ENCODE measurements around the gene MTIF2. TPM values are rescaled to one million over a fixed set of nuclear protein-coding genes. Genes with fewer than 3 reads are reported as not detected.
"Not testable (repeated sequence)": the region's sequence is repeated elsewhere in the genome, so short reads cannot be mapped to it uniquely, and the experiment has no call there.

Gene MTIF2
- total RNA-seq, 1 experiment from 2014 or later = 49.6 TPM

- Histone ChIP-seq H2AFZ (ENCODE audit: low read length) (no peak overlapping the region), H3K4me3 (ENCODE audit: low read length) (no peak overlapping the region), H3K27me3 (ENCODE audit: low read length) (no peaks in the 10 kb centered on the region), H3K9me3 (ENCODE audit: low read length) (no peaks in the 10 kb centered on the region), H3F3A (ENCODE audit: low read length, unreplicated experiment) (no peaks in the 10 kb centered on the region), H3K79me2 (ENCODE audit: low read length) (no peaks in the 10 kb centered on the region), H3K9ac (ENCODE audit: low read length) (no peak overlapping the region), H3K9me2 (replicated peaks; ENCODE audit: low read length) (no peaks in the 10 kb centered on the region), H3K4me2 (ENCODE audit: low read length) (no peak overlapping the region), H3K36me3 (ENCODE audit: low read depth, low read length) (no peaks in the 10 kb centered on the region; the same call in 1 of the 2 replicates), H3K4me1 (ENCODE audit: insufficient read depth, low read length) (no peaks in the 10 kb centered on the region), H3K27ac (ENCODE audit: low read length) (no peak overlapping the region), H4K20me1 (ENCODE audit: low read length) (no peaks in the 10 kb centered on the region)
- TF ChIP-seq EZH2 (IDR thresholded peaks at IDR 0.05; ENCODE audit: low read length, unreplicated experiment) (no peak), EZH2phosphoT487 (IDR thresholded peaks at IDR 0.05; ENCODE audit: borderline replicate concordance, low read length) (no peak), CTCF (conservative IDR thresholded peaks at IDR 0.05; ENCODE audit: low read depth, low read length) (no peak)
- ChIA-PET CTCF (no interaction called here), POLR2A (ENCODE audit: unreplicated experiment) (no interaction called here)
- no TSS peak for BruUV-seq (replicated peaks)
- DNase-seq (no peak), ATAC-seq (no peak)
- intact Hi-C loops (cut with micrococcal nuclease) = no loop called here
Observed at GRCh38 chr2:55200416-55200815, 68.6 kb downstream of the MTIF2 start.

GRCh38 chr2:55196526-55196925 is 72.5 kb downstream of the MTIF2 start:
- no peak for TF ChIP-seq EZH2 (IDR thresholded peaks at IDR 0.05; ENCODE audit: low read length, unreplicated experiment)
- no peak for TF ChIP-seq EZH2phosphoT487 (IDR thresholded peaks at IDR 0.05; ENCODE audit: borderline replicate concordance, low read length)
- TF ChIP-seq CTCF (conservative IDR thresholded peaks at IDR 0.05; ENCODE audit: low read depth, low read length) = no peak
- H3K79me2 ChIP-seq (ENCODE audit: low read length) = no peaks in the 10 kb centered on the region
- DNase-seq = no peak
- ChIA-PET POLR2A (ENCODE audit: unreplicated experiment) (interaction anchor here (0.6 kb wide), 1 partner anchor 323 kb away, joined by 3 read pairs; no protein-coding TSS in a partner anchor), CTCF (no interaction called here)
- H3K9me3 ChIP-seq (ENCODE audit: low read length) = no peaks in the 10 kb centered on the region
- no peaks in the 10 kb centered on the region; the same call in 1 of the 2 replicates for H3K36me3 ChIP-seq (ENCODE audit: low read depth, low read length)
- H3K9me2 ChIP-seq (replicated peaks; ENCODE audit: low read length) = no peaks in the 10 kb centered on the region
- H3K9ac ChIP-seq (ENCODE audit: low read length) = no peak overlapping the region
- H3K4me3 ChIP-seq (ENCODE audit: low read length) = no peak overlapping the region
- no peak overlapping the region for H3K27ac ChIP-seq (ENCODE audit: low read length)
- no peak overlapping the region for H2AFZ ChIP-seq (ENCODE audit: low read length)
- intact Hi-C loops (cut with micrococcal nuclease) = no loop called here
- H3K27me3 ChIP-seq (ENCODE audit: low read length) = no peaks in the 10 kb centered on the region
- no peak overlapping the region for H3K4me2 ChIP-seq (ENCODE audit: low read length)
- no peaks in the 10 kb centered on the region for H4K20me1 ChIP-seq (ENCODE audit: low read length)
- H3F3A ChIP-seq (ENCODE audit: low read length, unreplicated experiment) = no peaks in the 10 kb centered on the region
- no peaks in the 10 kb centered on the region for H3K4me1 ChIP-seq (ENCODE audit: insufficient read depth, low read length)
- ATAC-seq = no peak
- BruUV-seq (replicated peaks) = no TSS peak

- intact Hi-C loops (cut with micrococcal nuclease); ATAC-seq; H4K20me1 ChIP-seq (ENCODE audit: low read length): not testable (repeated sequence)
Observed at GRCh38 chr2:55191888-55192287, 77.1 kb downstream of the MTIF2 start.

GRCh38 chr2:55186837-55187236 is 82.2 kb downstream of the MTIF2 start:
- H3K79me2 ChIP-seq (ENCODE audit: low read length); H3K36me3 ChIP-seq (ENCODE audit: low read depth, low read length); ATAC-seq; H3K9me2 ChIP-seq (replicated peaks; ENCODE audit: low read length); H3K4me3 ChIP-seq (ENCODE audit: low read length); H3F3A ChIP-seq (ENCODE audit: low read length, unreplicated experiment); H3K27ac ChIP-seq (ENCODE audit: low read length); POLR2A ChIA-PET (ENCODE audit: unreplicated experiment); intact Hi-C loops (cut with micrococcal nuclease); H3K9me3 ChIP-seq (ENCODE audit: low read length); BruUV-seq (replicated peaks); H2AFZ ChIP-seq (ENCODE audit: low read length); H4K20me1 ChIP-seq (ENCODE audit: low read length); H3K27me3 ChIP-seq (ENCODE audit: low read length); H3K4me2 ChIP-seq (ENCODE audit: low read length); DNase-seq; H3K4me1 ChIP-seq (ENCODE audit: insufficient read depth, low read length); H3K9ac ChIP-seq (ENCODE audit: low read length); CTCF ChIA-PET: not testable (repeated sequence)

More at GRCh38 chr2:55191888-55192287, 77.1 kb downstream of the MTIF2 start:
- H3K4me1 ChIP-seq (ENCODE audit: insufficient read depth, low read length); BruUV-seq (replicated peaks); H3K4me3 ChIP-seq (ENCODE audit: low read length); H3K9me3 ChIP-seq (ENCODE audit: low read length); H3K9ac ChIP-seq (ENCODE audit: low read length); H3K9me2 ChIP-seq (replicated peaks; ENCODE audit: low read length); H3K36me3 ChIP-seq (ENCODE audit: low read depth, low read length); H3K79me2 ChIP-seq (ENCODE audit: low read length); H3F3A ChIP-seq (ENCODE audit: low read length, unreplicated experiment); H3K4me2 ChIP-seq (ENCODE audit: low read length); CTCF ChIA-PET; DNase-seq; POLR2A ChIA-PET (ENCODE audit: unreplicated experiment); H3K27ac ChIP-seq (ENCODE audit: low read length); H2AFZ ChIP-seq (ENCODE audit: low read length); H3K27me3 ChIP-seq (ENCODE audit: low read length): not testable (repeated sequence)
